Neural cell (in vitro differentiated cells): ENCODE data around the gene GIMAP6. TPM values are rescaled to one million over a fixed set of nuclear protein-coding genes. Genes with fewer than 3 reads are reported as not detected.

Experiments
- H2AFZ ChIP-seq: fragments of 200-600, 300-800 bp; sonication (generic), shearing (Covaris generic); 2 replicates; pipeline ENCODE4 v1.6.0; 2014; ENCODE audit warnings: low read depth, mild to moderate bottlenecking, antibody characterized with exemption, low read length, moderate library complexity
- H3F3A ChIP-seq: fragments of 200-600 bp; shearing (Covaris generic); 2 replicates; pipeline ENCODE4 v1.6.1; 2016; ENCODE audit warnings: mild to moderate bottlenecking, moderate library complexity, mixed read lengths, antibody characterized with exemption, low read length; ENCODE audit not compliant: insufficient read depth, poor library complexity, severe bottlenecking
- H3K27ac ChIP-seq: fragments of 200-600, 300-800 bp; sonication (generic), shearing (Covaris generic); 2 replicates; pipeline ENCODE4 v1.5.1; 2014; ENCODE audit warnings: mild to moderate bottlenecking, low read length, moderate library complexity
- H3K27me3 ChIP-seq: fragments of 300-800, 200-600 bp; sonication (generic), shearing (Covaris generic); 2 replicates; pipeline ENCODE4 v1.6.0; 2014; ENCODE audit warnings: mild to moderate bottlenecking, low read depth, low read length, moderate library complexity; ENCODE audit not compliant: insufficient read depth
- H3K36me3 ChIP-seq: fragments of 300-800, 200-600 bp; sonication (generic), shearing (Covaris generic); 2 replicates; pipeline ENCODE4 v1.5.1; 2014; ENCODE audit warnings: mild to moderate bottlenecking, antibody characterized with exemption, low read length, moderate library complexity; ENCODE audit not compliant: insufficient read depth
- H3K4me2 ChIP-seq: fragments of 300-800, 200-600 bp; sonication (generic), shearing (Covaris generic); 2 replicates; pipeline ENCODE4 v1.6.0; 2014; ENCODE audit warnings: mild to moderate bottlenecking, low read length
- H3K4me3 ChIP-seq: fragments of 300-800, 200-600 bp; sonication (generic), shearing (Covaris generic); 2 replicates; pipeline ENCODE4 v1.5.1; 2014; ENCODE audit warnings: mild to moderate bottlenecking, low read length, moderate library complexity
- H3K79me2 ChIP-seq: fragments of 200-600 bp; shearing (Covaris generic); replicated peaks from 2 replicates; pipeline ENCODE4 v1.6.0; 2014; ENCODE audit warnings: mild to moderate bottlenecking, low read length, moderate library complexity; ENCODE audit not compliant: insufficient read depth
- H3K9ac ChIP-seq: fragments of 300-800, 200-600 bp; sonication (generic), shearing (Covaris generic); 2 replicates; pipeline ENCODE4 v1.6.1; 2016; ENCODE audit warnings: mild to moderate bottlenecking, low read length, mixed read lengths
- H3K9me2 ChIP-seq: fragments of 200-600 bp; shearing (Covaris generic); 2 replicates; pipeline ENCODE4 v1.6.1; 2016; ENCODE audit warnings: mild to moderate bottlenecking, low read length, mixed read lengths; ENCODE audit not compliant: insufficient read depth
- H3K9me3 ChIP-seq: fragments of 200-600, 300-800 bp; sonication (generic), shearing (Covaris generic); 2 replicates; pipeline ENCODE4 v1.6.1; 2016; ENCODE audit warnings: mild to moderate bottlenecking, mixed run types, low read length, moderate library complexity, mixed read lengths
- H4K20me1 ChIP-seq: fragments of 200-600 bp; shearing (Covaris generic); 2 replicates; pipeline ENCODE4 v1.6.1; 2016; ENCODE audit warnings: mild to moderate bottlenecking, mixed run types; ENCODE audit not compliant: insufficient read depth
- EP300 ChIP-seq: fragments of 450-650 bp; conservative IDR thresholded peaks from 2 replicates; pipeline ENCODE4 v1.6.1; 2014; ENCODE audit warnings: antibody characterized with exemption, mild to moderate bottlenecking, moderate library complexity; ENCODE audit not compliant: poor library complexity, severe bottlenecking
- EZH2 ChIP-seq: fragments of 200-600, 300-800 bp; shearing (Covaris generic), sonication (generic); IDR thresholded peaks from 2 replicates; pipeline ENCODE4 v1.6.1; 2014; ENCODE audit warnings: antibody characterized with exemption, low read length, borderline replicate concordance, mild to moderate bottlenecking; ENCODE audit not compliant: insufficient read depth, poor library complexity, severe bottlenecking
- MXI1 ChIP-seq: fragments of 450-650 bp; conservative IDR thresholded peaks from 2 replicates; pipeline ENCODE4 v1.6.1; 2014; ENCODE audit warnings: antibody characterized with exemption, mild to moderate bottlenecking; ENCODE audit not compliant: poor library complexity, severe bottlenecking
- POLR2AphosphoS5 ChIP-seq: IDR thresholded peaks from 2 replicates; pipeline ENCODE4 v1.6.1; 2012
- RAD21 ChIP-seq: fragments of 450-650 bp; conservative IDR thresholded peaks from 2 replicates; pipeline ENCODE4 v1.6.1; 2014; ENCODE audit warnings: antibody characterized with exemption, mild to moderate bottlenecking, moderate library complexity
- SMC3 ChIP-seq: fragments of 450-650 bp; conservative IDR thresholded peaks from 2 replicates; pipeline ENCODE4 v1.6.1; 2014; ENCODE audit warnings: antibody characterized with exemption, mild to moderate bottlenecking, moderate library complexity; ENCODE audit not compliant: poor library complexity
- TAF1 ChIP-seq: IDR thresholded peaks from 2 replicates; pipeline ENCODE4 v1.6.1; 2012; ENCODE audit warnings: low read depth
- polyA plus RNA-seq: library from polyadenylated mRNA; depleted of rRNA; stranded (reverse); fragments of >200 nt; gene quantifications from 2 replicates; pipeline ENCODE4 v1.2.3, GENCODE V29; 2014
- TF ChIP-seq, protein P1 (sequence below): IDR thresholded peaks from 2 replicates; pipeline ENCODE4 v1.6.1; 2012; ENCODE audit warnings: borderline replicate concordance
- TF ChIP-seq, protein P2 (sequence below): fragments of 450-650 bp; IDR thresholded peaks from 2 replicates; pipeline ENCODE4 v1.5.1; 2014; ENCODE audit warnings: antibody characterized with exemption, mild to moderate bottlenecking, moderate library complexity; ENCODE audit not compliant: poor library complexity, severe bottlenecking

GIMAP6 gene
- polyA plus RNA-seq, 1 donor from 2014 or later: not detected

DNA sequence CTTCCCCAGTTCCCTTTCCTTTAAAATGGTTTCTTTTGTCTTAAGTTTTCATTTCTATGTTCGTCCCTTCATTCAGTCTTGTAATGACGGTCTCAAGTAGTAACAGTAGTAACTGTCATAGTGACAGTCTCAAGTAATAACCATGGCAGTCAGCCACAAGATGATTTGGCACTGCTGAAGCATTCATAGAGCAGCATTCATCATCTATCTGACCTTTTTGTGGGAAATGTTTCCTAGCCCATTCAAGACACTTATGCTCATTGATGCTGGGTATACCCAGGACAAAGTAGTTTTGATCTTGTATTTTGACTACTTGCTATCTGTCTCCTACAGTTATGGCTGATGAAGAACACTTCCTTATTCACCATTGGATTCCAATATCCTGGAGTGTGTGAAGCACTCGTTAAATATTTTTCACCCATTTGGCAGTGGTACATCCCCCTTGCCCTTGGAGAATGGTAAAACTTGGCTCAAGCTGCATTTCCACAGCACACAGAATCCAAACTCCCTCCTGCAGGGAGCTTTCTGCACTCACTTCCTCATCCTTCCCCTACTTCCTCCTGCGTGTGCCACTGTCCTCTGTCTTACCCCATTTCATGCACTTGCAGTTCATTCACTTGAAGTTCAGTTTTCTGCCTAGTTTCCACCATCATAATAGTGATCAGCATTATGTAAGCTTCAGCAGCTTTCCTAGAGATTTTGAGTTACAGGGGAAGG is 46.0 kb downstream of the GIMAP6 start:
- Histone ChIP-seq H4K20me1 (no peaks in the 10 kb centered on the region), H3K27ac (no peak overlapping the region), H3K9me3 (no peaks in the 10 kb centered on the region), H3F3A (no peaks in the 10 kb centered on the region), H3K9ac (no peak overlapping the region), H3K4me2 (no peak overlapping the region), H3K79me2 (no peaks in the 10 kb centered on the region), H3K27me3 (no peaks in the 10 kb centered on the region), H2AFZ (no peak overlapping the region), H3K9me2 (no peaks in the 10 kb centered on the region), H3K4me3 (no peak overlapping the region), H3K36me3 (no peaks in the 10 kb centered on the region)
- TF ChIP-seq, protein P1, sequence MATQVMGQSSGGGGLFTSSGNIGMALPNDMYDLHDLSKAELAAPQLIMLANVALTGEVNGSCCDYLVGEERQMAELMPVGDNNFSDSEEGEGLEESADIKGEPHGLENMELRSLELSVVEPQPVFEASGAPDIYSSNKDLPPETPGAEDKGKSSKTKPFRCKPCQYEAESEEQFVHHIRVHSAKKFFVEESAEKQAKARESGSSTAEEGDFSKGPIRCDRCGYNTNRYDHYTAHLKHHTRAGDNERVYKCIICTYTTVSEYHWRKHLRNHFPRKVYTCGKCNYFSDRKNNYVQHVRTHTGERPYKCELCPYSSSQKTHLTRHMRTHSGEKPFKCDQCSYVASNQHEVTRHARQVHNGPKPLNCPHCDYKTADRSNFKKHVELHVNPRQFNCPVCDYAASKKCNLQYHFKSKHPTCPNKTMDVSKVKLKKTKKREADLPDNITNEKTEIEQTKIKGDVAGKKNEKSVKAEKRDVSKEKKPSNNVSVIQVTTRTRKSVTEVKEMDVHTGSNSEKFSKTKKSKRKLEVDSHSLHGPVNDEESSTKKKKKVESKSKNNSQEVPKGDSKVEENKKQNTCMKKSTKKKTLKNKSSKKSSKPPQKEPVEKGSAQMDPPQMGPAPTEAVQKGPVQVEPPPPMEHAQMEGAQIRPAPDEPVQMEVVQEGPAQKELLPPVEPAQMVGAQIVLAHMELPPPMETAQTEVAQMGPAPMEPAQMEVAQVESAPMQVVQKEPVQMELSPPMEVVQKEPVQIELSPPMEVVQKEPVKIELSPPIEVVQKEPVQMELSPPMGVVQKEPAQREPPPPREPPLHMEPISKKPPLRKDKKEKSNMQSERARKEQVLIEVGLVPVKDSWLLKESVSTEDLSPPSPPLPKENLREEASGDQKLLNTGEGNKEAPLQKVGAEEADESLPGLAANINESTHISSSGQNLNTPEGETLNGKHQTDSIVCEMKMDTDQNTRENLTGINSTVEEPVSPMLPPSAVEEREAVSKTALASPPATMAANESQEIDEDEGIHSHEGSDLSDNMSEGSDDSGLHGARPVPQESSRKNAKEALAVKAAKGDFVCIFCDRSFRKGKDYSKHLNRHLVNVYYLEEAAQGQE: no peak
- TF ChIP-seq, protein P2, sequence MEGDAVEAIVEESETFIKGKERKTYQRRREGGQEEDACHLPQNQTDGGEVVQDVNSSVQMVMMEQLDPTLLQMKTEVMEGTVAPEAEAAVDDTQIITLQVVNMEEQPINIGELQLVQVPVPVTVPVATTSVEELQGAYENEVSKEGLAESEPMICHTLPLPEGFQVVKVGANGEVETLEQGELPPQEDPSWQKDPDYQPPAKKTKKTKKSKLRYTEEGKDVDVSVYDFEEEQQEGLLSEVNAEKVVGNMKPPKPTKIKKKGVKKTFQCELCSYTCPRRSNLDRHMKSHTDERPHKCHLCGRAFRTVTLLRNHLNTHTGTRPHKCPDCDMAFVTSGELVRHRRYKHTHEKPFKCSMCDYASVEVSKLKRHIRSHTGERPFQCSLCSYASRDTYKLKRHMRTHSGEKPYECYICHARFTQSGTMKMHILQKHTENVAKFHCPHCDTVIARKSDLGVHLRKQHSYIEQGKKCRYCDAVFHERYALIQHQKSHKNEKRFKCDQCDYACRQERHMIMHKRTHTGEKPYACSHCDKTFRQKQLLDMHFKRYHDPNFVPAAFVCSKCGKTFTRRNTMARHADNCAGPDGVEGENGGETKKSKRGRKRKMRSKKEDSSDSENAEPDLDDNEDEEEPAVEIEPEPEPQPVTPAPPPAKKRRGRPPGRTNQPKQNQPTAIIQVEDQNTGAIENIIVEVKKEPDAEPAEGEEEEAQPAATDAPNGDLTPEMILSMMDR: no peak
- no peak for TF ChIP-seq RAD21
- TF ChIP-seq EP300: no peak
- no peak for TF ChIP-seq EZH2
- TF ChIP-seq MXI1: no peak
- TF ChIP-seq TAF1: no peak
- no peak for TF ChIP-seq SMC3
- TF ChIP-seq POLR2AphosphoS5: no peak

DNA sequence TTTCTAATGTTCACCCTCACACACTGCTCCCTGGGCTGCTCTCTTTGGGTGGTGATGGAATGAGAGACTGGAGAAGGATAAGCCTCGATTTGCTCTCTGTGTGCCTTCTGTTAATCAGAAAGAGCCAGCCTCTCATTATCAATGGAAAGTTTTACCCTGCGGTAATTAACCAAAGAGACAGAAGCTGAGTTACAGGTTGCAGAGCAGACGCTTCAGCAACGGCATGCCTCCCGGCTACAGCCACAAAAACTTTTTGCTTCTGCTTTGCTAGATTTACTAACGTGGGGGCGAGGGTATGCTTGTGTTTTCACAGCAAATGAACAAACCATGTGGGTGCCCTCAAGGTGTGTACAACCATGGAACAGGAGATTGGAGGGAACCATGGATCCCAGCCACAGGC is 47.0 kb downstream of the GIMAP6 start:
- H4K20me1 ChIP-seq: no peaks in the 10 kb centered on the region
- H3K27ac ChIP-seq: no peak overlapping the region
- H3K36me3 ChIP-seq: no peaks in the 10 kb centered on the region
- no peaks in the 10 kb centered on the region for H3K27me3 ChIP-seq
- no peak overlapping the region for H3K9ac ChIP-seq
- no peak overlapping the region for H2AFZ ChIP-seq
- no peaks in the 10 kb centered on the region for H3K9me3 ChIP-seq
- H3K79me2 ChIP-seq: no peaks in the 10 kb centered on the region
- no peaks in the 10 kb centered on the region for H3K9me2 ChIP-seq
- no peak overlapping the region for H3K4me3 ChIP-seq
- TF ChIP-seq, protein P1: no peak
- no peak for TF ChIP-seq EP300
- no peak for TF ChIP-seq SMC3
- no peak for TF ChIP-seq POLR2AphosphoS5
- TF ChIP-seq MXI1: no peak
- TF ChIP-seq TAF1: no peak
- TF ChIP-seq, protein P2: no peak
- no peak for TF ChIP-seq RAD21
- TF ChIP-seq EZH2: no peak
- H3F3A ChIP-seq: no peaks in the 10 kb centered on the region
- H3K4me2 ChIP-seq: no peak overlapping the region
